ENCODE data around the gene MAPRE2.

MAPRE2 gene

DNA sequence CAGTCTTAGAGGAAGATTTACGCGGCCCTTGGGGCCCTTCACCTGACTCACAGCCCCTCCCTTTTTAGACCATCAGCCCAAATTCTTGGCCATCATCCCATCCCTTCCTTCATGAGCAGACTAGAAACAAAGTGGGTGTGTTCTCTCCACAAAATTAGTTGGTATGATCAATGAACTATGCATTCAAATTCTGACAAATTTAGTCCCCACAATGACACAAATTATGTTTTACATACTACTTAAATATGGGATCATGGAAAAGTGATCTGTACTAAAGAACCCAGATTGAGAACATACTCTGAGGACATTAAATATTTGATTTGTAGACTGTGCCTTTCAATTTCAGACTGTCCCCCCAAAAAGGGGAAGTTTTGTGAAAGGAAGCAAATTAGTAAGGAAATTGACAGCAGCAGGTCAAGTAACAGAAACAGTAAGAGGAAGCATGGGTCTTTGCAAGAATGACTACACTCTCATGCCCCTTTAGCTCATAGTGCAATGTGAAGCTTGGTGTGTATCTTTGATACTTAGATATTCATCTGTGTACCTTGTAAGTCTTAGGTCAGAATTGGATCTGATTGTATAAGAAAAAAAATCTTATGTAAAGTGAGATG lies 2.2 kb upstream of the MAPRE2 start:
- no peak for DNase-seq

- DNase-seq, result no peak
These were observed 600 bp upstream of the MAPRE2 start for GRCh38 chr18:35040638-35040987.

DNA sequence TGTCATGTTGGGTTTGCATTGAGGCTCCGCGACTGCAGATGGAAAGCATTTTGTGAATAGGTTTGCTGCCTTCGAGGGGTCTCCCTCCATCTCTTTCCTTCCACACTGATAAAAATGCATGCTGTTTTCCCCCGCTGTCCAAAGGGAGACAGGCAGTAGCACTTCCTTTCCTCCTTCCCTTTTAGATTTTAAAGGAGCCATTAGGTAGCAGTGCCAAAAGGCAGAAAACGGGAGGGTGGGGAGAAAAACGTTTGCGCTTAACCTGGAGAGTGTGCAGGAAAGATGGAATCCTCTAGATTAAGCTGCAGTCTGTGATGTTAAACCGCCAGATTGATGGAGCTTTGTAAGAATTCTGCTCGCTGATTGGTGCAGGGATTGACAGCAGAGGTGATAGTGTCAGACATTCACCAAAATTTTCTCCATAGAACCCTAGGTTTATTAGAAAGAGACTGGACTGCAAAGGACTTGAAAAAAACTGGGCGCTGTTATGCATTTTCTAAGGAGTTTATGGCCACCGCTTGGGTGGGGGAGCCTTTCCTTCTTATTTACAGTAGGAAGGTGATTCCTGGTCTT lies 688 bp downstream of the MAPRE2 start:
- no peak for DNase-seq

DNA sequence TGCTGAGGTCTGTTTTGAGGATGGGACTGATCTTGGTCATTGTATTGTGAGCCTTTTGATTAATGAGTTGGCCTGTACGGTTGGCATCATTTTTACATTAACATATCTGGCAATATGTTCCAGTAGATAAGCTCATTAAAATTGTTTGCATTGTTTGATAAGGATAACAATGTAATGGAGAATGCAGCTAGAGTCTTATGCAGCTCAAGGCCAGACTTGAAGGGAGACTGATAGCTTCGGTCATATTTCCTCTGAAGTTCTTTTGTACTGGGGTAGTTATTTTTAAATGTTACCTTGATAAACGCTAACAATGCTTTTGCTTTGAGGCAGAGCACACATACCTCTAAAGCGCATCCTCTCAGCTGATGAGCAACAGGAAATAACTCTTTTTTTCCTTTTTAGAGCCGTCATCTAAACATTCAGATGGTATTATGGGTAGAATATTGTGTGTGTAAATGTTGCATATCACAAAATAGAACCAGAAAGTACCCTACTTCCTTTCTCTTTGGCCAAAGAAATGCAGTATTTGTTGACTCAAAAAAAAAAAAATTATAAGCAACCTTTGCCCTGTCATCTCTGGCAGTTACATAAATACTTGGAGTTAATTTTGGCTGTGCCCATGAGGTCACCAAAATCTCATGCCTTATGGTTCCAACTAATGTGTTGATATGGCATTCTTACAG lies 1.3 kb downstream of the MAPRE2 start:
- no peak for DNase-seq

DNA sequence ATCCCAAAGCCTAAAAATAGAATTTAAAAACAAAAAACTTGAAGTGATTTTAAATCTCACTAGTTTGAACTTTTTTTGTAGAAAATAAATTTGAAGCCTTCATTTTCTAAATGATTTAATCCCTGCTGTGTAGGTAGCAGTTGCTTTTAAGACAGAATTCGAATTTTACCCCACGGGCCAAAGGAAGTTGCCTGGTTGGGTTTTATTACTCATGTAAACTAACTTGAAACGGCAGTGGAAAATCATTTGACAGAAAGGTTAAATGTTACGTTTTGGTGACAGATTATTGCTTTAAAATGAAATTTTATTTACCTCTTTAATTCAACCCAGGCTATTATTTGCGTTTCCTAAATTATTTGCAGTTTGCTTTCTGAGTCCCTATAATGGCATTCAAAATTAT lies 2.0 kb downstream of the MAPRE2 start:
- DNase-seq, result no peak

DNA sequence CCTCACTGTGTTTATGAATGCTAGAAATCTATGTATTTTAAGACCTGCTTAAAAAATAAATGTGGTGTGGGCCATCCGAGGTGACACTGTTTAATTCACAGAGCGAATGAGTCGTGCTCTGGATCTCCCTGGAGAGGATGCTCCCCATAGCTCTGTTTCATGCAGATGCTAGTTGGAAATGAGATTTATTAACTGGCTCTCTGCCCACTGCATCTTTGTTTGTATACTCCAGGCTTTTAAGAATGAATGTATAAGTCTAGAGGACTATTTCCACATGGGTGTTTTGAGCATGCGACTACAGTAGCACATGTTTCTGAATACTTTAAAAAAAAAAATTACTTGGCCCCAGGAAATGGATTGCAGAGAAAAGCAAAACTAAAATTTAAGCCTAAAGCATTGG lies 3.9 kb downstream of the MAPRE2 start:
- no peak for DNase-seq

DNA sequence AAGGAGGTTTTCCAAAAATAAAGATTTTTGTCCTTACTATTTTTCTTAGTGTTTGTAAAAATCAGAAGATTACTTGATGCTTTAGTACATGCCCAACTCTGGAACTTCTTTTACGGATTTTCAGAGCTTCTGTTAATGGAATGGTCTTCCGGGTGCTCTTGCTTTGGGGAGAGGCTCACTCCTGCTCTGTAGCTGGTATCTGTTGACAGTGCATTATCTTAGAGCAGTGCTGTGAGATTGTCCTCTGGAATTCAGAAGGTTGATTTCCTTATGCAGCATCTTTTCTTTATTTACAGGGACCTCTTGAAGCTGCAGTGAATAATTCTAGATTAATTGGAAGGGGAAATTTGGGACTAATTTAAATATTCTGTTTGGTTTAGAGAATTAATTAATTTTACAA lies 4.6 kb downstream of the MAPRE2 start:
- DNase-seq, result no peak

- no peak for DNase-seq
These were observed 6.6 kb downstream of the MAPRE2 start for GRCh38 chr18:35047697-35048292.

DNA sequence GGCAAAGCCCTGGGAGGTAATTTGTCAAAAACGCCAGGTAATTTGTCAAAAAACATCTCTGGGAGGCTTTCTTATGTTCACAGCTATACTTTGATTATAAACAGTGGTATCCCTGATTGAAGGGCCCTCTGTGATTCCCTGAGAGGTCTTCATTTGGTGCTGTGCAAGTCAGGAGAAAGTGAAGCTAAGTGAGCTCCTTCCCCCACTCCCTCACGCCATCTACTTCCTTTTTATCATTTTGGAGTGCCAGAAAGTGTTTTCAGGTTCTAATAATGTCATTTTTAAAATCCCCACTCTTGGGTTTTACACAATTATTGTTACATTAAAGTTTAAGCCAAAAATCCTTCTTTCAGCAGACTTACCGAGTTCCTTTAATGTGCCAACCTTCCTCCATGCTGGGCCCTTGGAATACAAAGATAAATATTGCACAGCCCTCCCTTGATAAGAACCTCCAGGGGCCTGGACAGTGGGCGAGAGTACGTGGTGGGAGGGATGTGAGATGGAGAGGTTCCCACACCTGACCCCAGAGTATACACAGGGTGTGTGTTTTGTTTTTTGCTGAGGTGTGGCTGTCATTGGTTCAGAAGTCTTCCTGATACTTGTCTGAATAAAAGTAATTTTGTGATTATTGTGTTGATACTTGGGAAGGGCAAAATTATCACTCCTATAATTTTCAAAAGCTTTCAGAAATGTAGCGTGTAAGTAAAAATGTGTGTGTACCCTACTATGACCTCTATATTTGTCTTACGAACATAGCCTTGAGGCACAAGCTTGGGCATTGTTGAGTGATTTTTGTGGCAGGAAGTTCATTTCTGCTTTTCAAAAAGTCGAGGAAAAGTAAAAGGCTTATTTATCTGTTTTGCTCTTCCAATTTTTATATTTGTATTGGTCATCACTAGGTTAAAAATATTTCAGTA lies 8.2 kb downstream of the MAPRE2 start:
- DNase-seq, result no peak

- DNase-seq, result no peak
These were observed 8.9 kb downstream of the MAPRE2 start for GRCh38 chr18:35050028-35050546.

DNA sequence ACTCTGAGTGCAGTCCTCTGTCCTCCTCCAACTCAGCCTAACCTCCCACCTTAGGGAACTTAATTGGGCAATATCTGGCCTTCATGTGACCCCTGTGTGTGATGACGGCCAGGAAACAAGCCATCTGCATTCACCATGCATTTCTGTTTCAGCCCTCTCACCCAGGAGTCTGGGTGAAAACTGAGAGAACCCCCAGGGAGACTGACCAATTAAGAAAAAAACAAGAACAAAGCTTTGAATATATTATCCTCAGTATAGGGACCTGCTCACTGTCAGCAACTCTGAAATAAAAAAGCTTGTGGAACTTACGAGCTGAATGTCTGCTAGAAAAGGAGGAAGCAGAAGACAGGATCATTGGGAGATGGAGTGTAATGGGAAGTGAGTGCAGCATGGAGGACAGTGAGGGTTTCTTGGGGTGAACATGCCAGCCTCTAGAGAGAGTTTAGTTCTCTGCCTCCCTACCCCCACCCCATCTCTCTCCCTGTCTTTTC lies 9.5 kb downstream of the MAPRE2 start:
- DNase-seq, result no peak

DNA sequence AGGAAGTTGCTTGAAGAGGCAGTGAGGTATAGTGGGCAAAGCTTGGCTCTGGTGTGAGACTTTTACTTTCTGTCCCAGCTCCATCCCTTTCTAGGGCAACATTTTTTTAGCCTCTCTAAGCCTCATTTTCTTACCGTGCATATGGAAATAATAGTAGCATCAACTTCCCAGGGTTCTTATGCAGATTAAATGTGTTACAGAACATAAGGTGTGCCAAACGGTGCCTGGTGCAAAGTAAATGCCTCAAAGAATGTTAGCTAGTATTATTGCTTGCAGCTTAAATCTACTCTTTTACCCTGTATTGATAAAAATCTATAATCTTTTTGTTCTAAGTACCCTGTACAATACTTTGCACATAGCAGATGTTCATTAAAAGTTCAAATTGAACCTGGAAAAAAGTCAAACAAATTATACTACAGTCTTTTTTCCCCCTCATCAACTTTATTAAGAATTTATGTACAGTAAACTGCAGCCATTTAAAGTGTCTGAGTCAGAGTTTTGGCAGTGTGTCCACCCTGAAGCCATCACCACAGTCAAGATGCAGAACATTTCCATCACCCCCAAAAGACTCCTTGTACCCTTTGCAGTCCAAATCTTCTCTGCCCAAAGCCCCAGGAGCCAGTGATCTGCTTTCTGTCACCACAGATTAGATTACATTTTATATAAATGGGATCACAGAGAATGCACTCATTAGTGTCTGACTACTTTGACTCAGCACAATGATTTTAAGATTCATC lies 10.6 kb downstream of the MAPRE2 start:
- no peak for DNase-seq

DNA sequence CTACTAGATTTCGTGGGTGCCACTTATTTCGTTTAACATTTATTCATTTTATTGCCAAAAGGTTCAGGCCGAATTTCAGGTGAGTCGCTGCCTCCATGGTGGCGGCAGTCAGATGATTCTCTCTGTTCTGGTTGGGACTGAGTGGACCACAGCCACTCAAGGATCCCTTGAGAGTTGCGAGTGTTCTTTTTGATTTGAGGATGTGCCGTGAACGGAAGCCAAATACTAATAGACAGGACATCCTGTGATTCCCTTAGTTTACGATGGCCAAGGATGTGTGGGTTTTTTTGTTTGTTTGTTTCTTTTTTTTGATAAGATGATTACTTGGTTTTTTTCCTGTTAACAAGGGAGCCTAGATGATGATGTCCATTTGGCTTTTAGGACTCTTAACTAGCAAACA lies 13.2 kb downstream of the MAPRE2 start:
- no peak for DNase-seq

DNA sequence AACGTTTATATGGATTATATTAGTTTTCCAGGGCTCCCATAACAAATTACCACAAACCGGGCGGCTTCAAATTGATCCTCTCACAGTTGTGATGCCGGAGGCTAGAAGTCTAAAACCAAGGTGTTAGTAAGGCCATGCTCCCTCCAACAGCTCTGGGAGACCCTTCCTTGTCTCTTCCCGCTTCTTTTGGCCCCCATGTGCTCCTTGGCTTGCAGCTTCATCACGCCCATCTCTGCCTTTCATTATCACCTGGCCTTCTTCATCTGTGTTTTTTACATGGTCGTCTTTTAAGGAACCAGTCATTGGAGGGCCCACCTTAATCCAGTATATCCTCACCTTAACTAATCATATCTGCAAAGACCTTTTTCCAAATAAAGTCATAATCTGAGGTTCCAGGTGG lies 13.9 kb downstream of the MAPRE2 start:
- no peak for DNase-seq

DNA sequence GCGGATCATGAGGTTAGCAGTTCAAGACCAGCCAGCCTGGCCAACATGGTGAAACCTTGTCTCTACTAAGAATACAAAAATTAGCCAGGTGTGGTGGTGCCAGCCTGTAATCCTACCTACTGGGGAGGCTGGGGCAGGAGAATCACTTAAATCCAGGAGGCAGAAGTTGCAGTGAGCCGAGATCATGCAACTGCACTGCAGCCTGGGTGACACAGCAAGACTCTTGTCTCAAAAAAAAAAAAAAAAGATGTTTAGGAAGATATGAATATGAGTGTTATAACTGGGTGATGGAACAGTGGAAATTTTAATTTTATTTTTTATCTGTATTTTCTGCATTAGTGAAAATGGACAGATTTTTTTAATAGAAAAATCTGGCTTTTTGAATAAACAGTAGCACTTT lies 14.5 kb downstream of the MAPRE2 start:
- no peak for DNase-seq

DNA sequence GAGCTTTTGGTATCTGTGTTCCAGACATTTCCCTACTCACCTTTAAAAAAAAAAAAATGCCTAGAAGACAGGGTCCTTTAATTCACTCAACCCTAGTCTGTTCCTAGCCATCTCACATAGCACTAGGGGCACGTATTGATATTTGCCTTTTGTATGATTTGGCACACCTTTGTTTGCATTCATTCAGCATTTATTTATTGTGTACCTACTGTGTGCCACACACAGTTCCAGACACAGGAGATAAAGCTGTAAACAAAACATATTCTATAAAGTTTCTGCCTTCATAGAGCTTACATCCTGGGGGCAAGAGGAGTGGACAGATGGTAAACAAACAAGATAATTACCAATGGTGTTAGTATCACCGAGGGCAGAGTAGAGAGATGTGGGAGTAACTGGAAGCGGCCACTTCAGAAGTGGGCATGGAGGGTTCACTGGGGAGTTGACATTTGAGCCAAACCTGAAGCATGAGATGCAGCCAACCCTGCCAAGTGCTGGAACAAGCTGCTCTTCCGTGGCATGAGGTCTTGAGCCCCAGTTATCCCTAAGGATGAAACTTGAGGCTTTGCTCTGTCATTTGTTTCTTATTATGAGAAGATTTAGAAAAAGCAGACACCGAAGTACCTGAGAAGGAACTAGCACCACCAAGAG lies 18.2 kb downstream of the MAPRE2 start:
- no peak for DNase-seq

DNA sequence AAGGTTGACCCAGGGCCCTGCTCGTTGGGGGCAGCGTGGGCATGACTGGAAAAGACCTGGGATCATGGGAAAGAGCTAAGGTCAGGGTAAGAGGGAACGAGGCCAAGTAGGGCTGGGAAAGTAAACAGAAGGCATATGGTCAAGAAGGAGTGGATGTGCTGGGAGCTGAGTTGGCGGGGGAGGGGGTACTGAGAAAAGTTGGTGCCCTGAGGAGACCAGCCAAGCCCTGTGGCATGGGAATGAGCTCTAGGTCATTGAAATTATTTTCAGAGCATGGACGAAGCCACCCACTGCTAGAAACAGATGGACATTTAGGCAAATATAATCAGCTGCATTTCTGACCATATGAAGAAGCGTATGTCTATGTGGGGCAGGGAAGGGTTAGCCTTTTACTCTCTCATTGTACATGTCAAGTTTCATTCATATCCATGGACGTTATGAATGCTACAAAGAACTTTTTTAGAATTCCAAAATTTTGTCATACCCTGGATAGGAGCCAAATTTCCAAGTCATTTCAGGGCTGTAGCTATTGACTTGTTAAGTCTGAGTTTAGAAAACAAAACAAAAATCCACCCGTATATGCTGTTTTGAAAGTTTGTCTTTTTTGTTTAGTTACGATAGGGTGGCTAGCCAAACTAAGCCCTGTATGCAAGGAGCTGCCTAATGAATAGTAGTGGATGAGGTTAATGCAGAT lies 19.1 kb downstream of the MAPRE2 start:
- no peak for DNase-seq

DNA sequence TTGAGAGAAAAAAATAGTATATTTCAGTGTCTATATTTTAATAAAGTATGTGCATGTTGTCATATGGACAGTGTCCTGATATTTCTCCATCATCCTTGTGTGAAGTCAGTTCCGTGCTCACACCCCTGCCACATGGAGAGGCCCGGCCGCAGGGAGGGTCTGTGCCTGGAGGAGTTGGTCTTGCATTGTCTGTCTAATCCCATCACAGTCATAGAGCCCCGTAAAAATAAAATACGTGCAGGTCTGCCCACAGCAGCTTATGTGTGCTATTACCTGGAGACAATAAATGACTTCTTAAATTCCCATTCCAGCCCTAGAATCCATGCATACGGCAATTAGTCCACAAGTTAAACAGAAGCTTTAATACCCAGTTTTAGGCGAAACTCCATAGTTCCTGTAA lies 20.1 kb downstream of the MAPRE2 start:
- no peak for DNase-seq

DNA sequence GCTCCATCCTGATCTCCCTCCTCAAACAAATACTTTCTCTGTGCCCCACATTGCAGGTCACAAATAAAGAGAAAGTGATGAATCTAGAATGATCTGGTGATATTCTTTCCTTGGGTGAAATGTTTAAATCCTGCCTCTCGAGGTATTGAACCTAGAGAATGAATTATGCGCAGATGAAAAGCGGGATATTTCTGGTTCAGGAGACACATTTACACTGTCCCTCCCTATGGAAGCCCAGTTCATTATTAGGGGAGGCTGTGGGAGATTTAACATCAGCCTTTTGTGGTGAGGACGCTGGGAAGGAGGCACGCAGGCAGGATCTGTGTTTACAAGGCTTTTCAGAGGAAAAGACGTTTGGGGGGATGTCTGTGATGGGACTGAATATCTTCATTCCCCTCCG lies 20.6 kb downstream of the MAPRE2 start:
- DNase-seq, result no peak

DNA sequence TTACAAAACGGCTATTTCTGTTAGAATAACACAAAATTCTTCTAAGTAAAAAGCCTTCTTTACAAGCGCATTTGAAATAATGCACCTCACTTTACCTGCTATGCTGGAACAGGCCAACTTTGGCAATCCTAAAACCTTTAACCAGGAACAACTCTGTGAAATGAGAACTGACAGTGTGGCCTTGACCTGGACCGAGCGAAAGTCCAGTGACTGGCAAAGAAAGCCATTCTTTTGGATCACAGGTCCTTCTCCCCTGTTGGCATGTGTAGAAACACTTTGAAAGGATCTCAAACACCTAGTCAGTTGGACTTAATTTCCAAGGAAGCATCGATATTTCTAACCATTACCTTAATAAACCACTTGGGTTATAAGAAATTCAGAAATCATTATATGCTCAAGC lies 21.2 kb downstream of the MAPRE2 start:
- DNase-seq, result no peak

Data from amniotic stem cell (primary cell).